Bladder microvascular endothelial cell (primary cell): ENCODE results near the gene KHDC4. TPM values are rescaled to one million over a fixed set of nuclear protein-coding genes. Genes with fewer than 3 reads are reported as not detected.

Source experiments
- total RNA-seq: library from RNA; depleted of rRNA; stranded (reverse); fragments of >200 nt; gene quantifications from 2 replicates; pipeline ENCODE4 v1.2.3, GENCODE V29; 2014

KHDC4 gene
- 12.6 and 32.9 TPM in 2 replicates for total RNA-seq

DNA sequence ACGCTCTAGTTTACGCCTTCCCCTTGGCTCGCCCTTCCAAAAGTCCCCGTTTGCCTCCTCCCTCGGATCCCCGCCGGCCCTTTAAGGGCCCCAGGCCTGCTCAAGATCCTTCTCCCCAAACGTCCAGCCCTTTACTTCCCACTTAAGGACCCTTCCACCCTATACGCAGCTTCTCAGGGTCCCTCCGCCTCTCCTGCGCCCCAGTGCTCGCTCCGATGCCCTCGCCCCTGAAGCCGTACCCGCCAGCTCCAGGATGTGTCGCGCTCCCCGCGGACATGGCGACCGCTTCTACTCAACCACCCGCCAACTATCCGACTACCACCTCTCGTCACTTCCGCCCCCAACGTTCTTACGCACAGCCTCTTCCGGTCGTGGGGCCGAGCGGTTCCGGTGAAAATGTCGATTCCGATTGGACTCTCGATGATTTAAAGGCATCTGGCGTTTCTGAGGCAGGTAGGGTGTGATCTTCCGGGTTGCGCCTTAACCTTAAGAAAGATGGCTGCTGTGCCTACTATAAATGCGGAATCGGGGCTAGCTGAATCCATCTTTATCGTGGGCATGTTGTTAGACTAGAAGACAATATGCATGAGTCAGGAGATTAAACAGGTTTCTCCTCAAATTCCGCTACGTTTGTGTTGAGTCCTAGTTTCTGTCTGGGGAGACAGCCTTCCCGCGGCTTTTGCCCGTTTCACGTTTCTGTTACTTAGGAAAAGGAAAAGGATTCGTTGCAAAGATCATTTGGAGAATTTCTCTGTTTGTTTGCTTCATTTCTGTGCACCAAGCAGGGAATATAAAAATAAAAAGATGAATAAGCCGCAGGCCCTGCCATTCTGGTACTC is at the start of gene KHDC4:
KHDC4 (minus strand) TSS at position 317 of the 839 bp plus-strand sequence; CDS start at position 277, 40 bp downstream.

GRCh38 chr1:155978325-155978972 is 44.2 kb upstream of the KHDC4 start, which contains the start of gene ARHGEF2:
Gene ARHGEF2, minus strand, starts transcription at chr1:155978547. Its CDS starts 120 bp downstream, at chr1:155978427.

DNA sequence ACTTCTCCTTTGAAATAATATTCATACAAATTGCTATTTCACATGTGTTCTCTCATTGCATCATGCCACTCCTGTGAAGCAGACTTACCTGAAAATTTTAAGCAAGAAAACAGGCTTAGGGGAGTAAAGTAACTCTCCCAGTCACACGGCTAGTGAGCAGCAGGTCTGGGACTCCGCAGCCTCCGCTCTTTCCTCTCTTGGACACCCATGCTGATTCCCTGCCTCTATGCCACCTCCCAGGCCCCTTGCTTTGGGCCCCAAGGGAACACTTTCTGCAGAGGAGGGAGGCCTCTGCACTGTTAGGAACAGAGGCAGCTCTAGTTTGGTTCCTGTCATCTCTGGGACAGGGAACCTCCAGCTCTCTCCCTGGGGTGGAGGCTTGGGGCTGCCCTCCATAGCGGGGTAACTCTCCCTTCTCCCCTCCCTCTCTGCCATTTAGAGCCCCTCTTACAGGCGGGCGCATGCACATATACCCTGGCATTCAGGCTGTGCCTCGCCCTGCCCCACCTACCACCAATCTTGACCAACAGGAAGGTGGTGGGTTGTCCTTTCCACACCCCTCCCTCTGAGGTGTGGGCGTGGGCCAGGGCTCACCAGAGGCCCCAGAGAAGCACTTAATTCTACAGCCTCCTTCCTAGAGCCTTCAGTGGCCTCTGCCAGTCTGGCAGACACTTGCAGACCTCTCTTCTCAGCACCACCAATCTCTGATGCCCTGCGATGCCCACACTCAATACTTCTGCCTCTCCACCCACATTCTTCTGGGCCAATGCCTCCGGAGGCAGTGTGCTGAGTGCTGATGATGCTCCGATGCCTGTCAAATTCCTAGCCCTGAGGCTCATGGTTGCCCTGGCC is 7.0 kb upstream of the KHDC4 start, which contains the start of gene RXFP4:
RXFP4 (plus strand) TSS at position 646 of the 852 bp plus-strand sequence; CDS start at position 718, 72 bp downstream.

GRCh38 chr1:155911156-155912055 is 22.8 kb downstream of the KHDC4 start, which contains the start of gene RIT1:
Gene RIT1, minus strand, starts transcription at chr1:155911349. Its CDS starts 588 bp downstream, at chr1:155910761.

Other genes starting within 250 kb of the KHDC4 start
- 34.0 and 63.6 TPM in 2 replicates for gene YY1AP1, start 245.6 kb downstream of the KHDC4 start, total RNA-seq
- gene DAP3, start 245.3 kb downstream of the KHDC4 start, total RNA-seq = 35.5 and 50.4 TPM in 2 replicates
- 19.3 and 50.1 TPM in 2 replicates for gene GON4L, start 77.2 kb downstream of the KHDC4 start, total RNA-seq
- 25.9 and 59.6 TPM in 2 replicates for gene SYT11, start 74.8 kb downstream of the KHDC4 start, total RNA-seq
- gene RIT1, start 23.1 kb downstream of the KHDC4 start, total RNA-seq = 25.3 and 54.9 TPM in 2 replicates
- gene RXFP4, start 7.2 kb upstream of the KHDC4 start, total RNA-seq = 0.06 and 0.16 TPM in 2 replicates
- gene ARHGEF2, start 44.1 kb upstream of the KHDC4 start, total RNA-seq = 93.6 and 138 TPM in 2 replicates
- gene SSR2, start 86.5 kb upstream of the KHDC4 start, total RNA-seq = 264 and 295 TPM in 2 replicates
- gene UBQLN4, start 119.4 kb upstream of the KHDC4 start, total RNA-seq = 10.5 and 22.0 TPM in 2 replicates
- gene LAMTOR2, start 120.4 kb upstream of the KHDC4 start, total RNA-seq = 55.0 and 88.2 TPM in 2 replicates
- 0.13 TPM in 1 of 2 replicates, not detected in the other for gene RAB25, start 126.7 kb upstream of the KHDC4 start, total RNA-seq
- 2.4 and 12.2 TPM in 2 replicates for gene MEX3A, start 148.1 kb upstream of the KHDC4 start, total RNA-seq
- 554 and 869 TPM in 2 replicates for gene LMNA, start 180.3 kb upstream of the KHDC4 start, total RNA-seq
- gene SEMA4A, start 219.2 kb upstream of the KHDC4 start, total RNA-seq = 0.16 and 0.50 TPM in 2 replicates